ENCODE measurements around the gene SLCO1B1. TPM values are rescaled to one million over a fixed set of nuclear protein-coding genes. Genes with fewer than 3 reads are reported as not detected.

The SLCO1B1 gene
- total and polyA plus RNA-seq, 2 of the 8 experiments (the other 6 are each of a cell fraction or from before 2014, with no cell fraction given), result 0.13 TPM; not detected in 1

DNA sequence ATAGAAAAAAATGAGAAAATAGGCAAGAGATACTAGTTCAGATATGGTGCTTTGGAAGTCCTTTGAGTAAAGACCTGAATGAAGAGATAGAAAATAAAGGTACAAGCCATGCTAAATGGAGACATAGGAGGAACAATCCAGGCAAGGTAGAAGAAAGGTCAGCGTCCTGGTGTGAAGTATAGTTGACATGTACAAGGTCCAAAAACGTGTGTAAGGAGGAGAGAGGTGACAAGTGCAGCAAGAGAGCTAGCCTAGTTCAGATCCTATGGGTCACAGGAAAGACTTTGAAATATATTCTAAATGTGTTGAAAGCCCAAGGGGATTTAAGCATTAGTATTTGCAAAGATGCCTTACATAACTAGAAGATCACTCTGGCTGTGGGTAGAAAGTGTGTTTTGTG, 88.2 kb downstream of the SLCO1B1 start:
- FAIRE-seq, result no peak
- no peaks in the 10 kb centered on the region for H3K79me1 ChIP-seq (ENCODE audit: low read depth, low read length)
- WGBS, 2 experiments (ENCODE audit: extremely low coverage in 1 of 2, insufficient coverage in 1 of 2, insufficient read length in 1 of 2, insufficient replicate concordance in 2 of 2, low coverage in 1 of 2, low lambda C conversion rate in 2 of 2, missing lambda C conversion rate in 1 of 2), result 94% methylated on average over 2 of the region's 2 CpGs; no CpG with 5 or more reads in 1 of the 2 experiments
- TF ChIP-seq CREB1 (IDR thresholded peaks at IDR 0.05) (no peak), SP4 (IDR thresholded peaks at IDR 0.05; ENCODE audit: low read length) (no peak), SP1 (IDR thresholded peaks at IDR 0.05; ENCODE audit: low read depth, low read length) (no peak), CEBPB (IDR thresholded peaks at IDR 0.05; ENCODE audit: low read depth, low read length) (no peak), CBX5 (IDR thresholded peaks at IDR 0.05; ENCODE audit: low read depth, low read length) (no peak), EGR1 (IDR thresholded peaks at IDR 0.05; ENCODE audit: borderline replicate concordance, low read depth, low read length) (no peak), CHD1 (IDR thresholded peaks at IDR 0.05; ENCODE audit: low read depth, low read length) (no peak), CTBP2 (IDR thresholded peaks at IDR 0.05; ENCODE audit: borderline replicate concordance, insufficient read depth, insufficient read length, low read length) (no peak), MAX (IDR thresholded peaks at IDR 0.05) (no peak), KDM1A (IDR thresholded peaks at IDR 0.05; ENCODE audit: borderline replicate concordance, low read length) (no peak), NANOG (IDR thresholded peaks at IDR 0.05; ENCODE audit: insufficient read depth, low read depth, low read length, poor library complexity, severe bottlenecking) (no peak), CHD2 (IDR thresholded peaks at IDR 0.05; ENCODE audit: low read length) (no peak), TAF1 (IDR thresholded peaks at IDR 0.05; ENCODE audit: low read depth, low read length) (no peak)
- TF ChIP-seq, protein P1, sequence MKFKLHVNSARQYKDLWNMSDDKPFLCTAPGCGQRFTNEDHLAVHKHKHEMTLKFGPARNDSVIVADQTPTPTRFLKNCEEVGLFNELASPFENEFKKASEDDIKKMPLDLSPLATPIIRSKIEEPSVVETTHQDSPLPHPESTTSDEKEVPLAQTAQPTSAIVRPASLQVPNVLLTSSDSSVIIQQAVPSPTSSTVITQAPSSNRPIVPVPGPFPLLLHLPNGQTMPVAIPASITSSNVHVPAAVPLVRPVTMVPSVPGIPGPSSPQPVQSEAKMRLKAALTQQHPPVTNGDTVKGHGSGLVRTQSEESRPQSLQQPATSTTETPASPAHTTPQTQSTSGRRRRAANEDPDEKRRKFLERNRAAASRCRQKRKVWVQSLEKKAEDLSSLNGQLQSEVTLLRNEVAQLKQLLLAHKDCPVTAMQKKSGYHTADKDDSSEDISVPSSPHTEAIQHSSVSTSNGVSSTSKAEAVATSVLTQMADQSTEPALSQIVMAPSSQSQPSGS (IDR thresholded peaks at IDR 0.05; ENCODE audit: low read length), result no peak

More for the DNA sequence above, 88.2 kb downstream of the SLCO1B1 start:
- Histone ChIP-seq H3K36me3 (ENCODE audit: control insufficient read depth in 2 of 4, insufficient read depth in 4 of 4, low read length in 3 of 4) (no peaks in the 10 kb centered on the region), H3K27ac (ENCODE audit: low read depth, low read length) (no peak overlapping the region), H3K14ac (ENCODE audit: insufficient read length) (no peak overlapping the region), H3K56ac (replicated peaks; ENCODE audit: insufficient read length, low read depth, low read length) (no peak overlapping the region), H4K8ac (ENCODE audit: extremely low read depth, insufficient read depth, low read length) (no peak overlapping the region), H3K4me1 (replicated peaks in 1 of 4; ENCODE audit: control insufficient read depth in 3 of 4, insufficient read depth in 4 of 4, low read length in 3 of 4) (no peaks in the 10 kb centered on the region), H3K23ac (ENCODE audit: insufficient read length) (no peak overlapping the region), H4K91ac (replicated peaks; ENCODE audit: insufficient read length, low read length) (no peak overlapping the region), H3K79me2 (ENCODE audit: control insufficient read depth in 1 of 2, insufficient read depth in 2 of 2, low read length in 2 of 2) (no peaks in the 10 kb centered on the region), H3K18ac (ENCODE audit: extremely low read depth, low read length) (no peak overlapping the region), H3K9me3 (ENCODE audit: insufficient read depth in 2 of 2, low read depth in 1 of 2, low read length in 1 of 2) (no peaks in the 10 kb centered on the region; a peak in 1 of 4 replicates), H2AK5ac (ENCODE audit: low read depth, low read length) (no peak overlapping the region), H2BK5ac (ENCODE audit: low read depth, low read length) (no peak overlapping the region), H3K4ac (replicated peaks; ENCODE audit: insufficient read length, low read depth, low read length) (no peak overlapping the region), H3K9ac (replicated peaks in 1 of 4; ENCODE audit: extremely low read depth in 1 of 4, low read depth in 3 of 4, low read length in 3 of 4) (no peak overlapping the region; a peak in 1 of 7 replicates), H4K20me1 (replicated peaks in 1 of 2; ENCODE audit: control insufficient read depth in 1 of 2, insufficient read depth in 2 of 2, low read length in 2 of 2) (no peaks in the 10 kb centered on the region), H2AFZ (ENCODE audit: low read length) (no peak overlapping the region), H2BK20ac (ENCODE audit: low read length) (no peak overlapping the region), H3K27me3 (replicated peaks in 1 of 4; ENCODE audit: control insufficient read depth in 3 of 4, extremely low read depth in 1 of 4, insufficient read depth in 3 of 4, low read length in 3 of 4) (no peaks in the 10 kb centered on the region), H2BK15ac (ENCODE audit: low read length) (no peak overlapping the region), H3K4me3 (ENCODE audit: extremely low read depth in 1 of 4, insufficient read depth in 2 of 4, low read depth in 3 of 4, low read length in 4 of 4) (no peak overlapping the region), H3K4me2 (ENCODE audit: insufficient read depth in 1 of 2, low read depth in 2 of 2, low read length in 2 of 2) (no peak overlapping the region), H3K23me2 (ENCODE audit: low read depth, low read length) (no peaks in the 10 kb centered on the region), H2BK120ac (replicated peaks; ENCODE audit: low read depth, low read length) (no peak overlapping the region), H2BK12ac (ENCODE audit: low read depth, low read length) (no peak overlapping the region), H4K5ac (ENCODE audit: insufficient read length, low read depth, low read length) (no peak overlapping the region)
- ChIA-PET CTCF (ENCODE audit: partially characterized antibody) (interaction anchor here (0.9 kb wide), 1 partner anchor 11 kb away, joined by 3 read pairs; no protein-coding TSS in a partner anchor), POLR2A (ENCODE audit: partially characterized antibody) (no interaction called here)
- no peak for DNase-seq (ENCODE audit: low read depth in 1 of 2, low spot score in 2 of 2)

All from H1 (cell line).